Gastroesophageal sphincter (tissue), 4 donors: ENCODE results near the gene AP3S2. TPM values are rescaled to one million over a fixed set of nuclear protein-coding genes. Genes with fewer than 3 reads are reported as not detected.

Source experiments
- ATAC-seq: fragments of 150-250 bp; one replicate; pipeline ENCODE4 v1.9.1; 2016; ENCODE audit warnings: mild to moderate bottlenecking, moderate library complexity
- H3K27ac ChIP-seq, 4 donors: fragments of 200-600 bp; sonication (generic) in 3 of 4; 1 replicate in 3 of 4; 2 replicates in 1 of 4; pipeline ENCODE4 v1.5.1; 2016 to 2019
- H3K27me3 ChIP-seq: fragments of 200-600 bp; sonication (generic); one replicate; pipeline ENCODE4 v1.5.1; 2019
- H3K36me3 ChIP-seq, 2 donors: fragments of 200-600 bp; sonication (generic); one replicate each; pipeline ENCODE4 v1.5.1; 2019; ENCODE audit warnings: control low read depth in 1 of 2
- H3K4me1 ChIP-seq, 3 donors: fragments of 200-600 bp; sonication (generic); 1 replicate in 2 of 3; 2 replicates in 1 of 3; pipeline ENCODE4 v1.5.1; 2016 to 2019; ENCODE audit warnings: control low read depth in 2 of 3
- H3K4me3 ChIP-seq, 2 donors: fragments of 200-600 bp; sonication (generic); one replicate each; pipeline ENCODE4 v1.5.1; 2019; ENCODE audit warnings: mild to moderate bottlenecking in 1 of 2, moderate library complexity in 1 of 2
- H3K9me3 ChIP-seq, 3 donors: fragments of 200-600 bp; sonication (generic); one replicate each; pipeline ENCODE4 v1.5.1; 2017 to 2019; ENCODE audit warnings: control low read depth in 2 of 3
- EP300 ChIP-seq: sonication (generic); formaldehyde crosslinking; IDR thresholded peaks from one replicate; pipeline ENCODE4 v1.6.1; 2017; ENCODE audit warnings: antibody characterized with exemption, mild to moderate bottlenecking
- POLR2A ChIP-seq, 2 donors: fragments of 450-650 bp; IDR thresholded peaks; one replicate each; pipeline ENCODE4 v1.6.1; 2017; ENCODE audit warnings: antibody characterized with exemption in 2 of 2, mild to moderate bottlenecking in 2 of 2, moderate library complexity in 1 of 2
- POLR2AphosphoS5 ChIP-seq: sonication (generic); formaldehyde crosslinking; IDR thresholded peaks from one replicate; pipeline ENCODE4 v1.6.1; 2017; ENCODE audit warnings: antibody characterized with exemption
- WGBS, 2 donors: methylation state at CpG; one replicate each; pipeline ENCODE4 v1.1.5; 2018; ENCODE audit warnings: low coverage in 1 of 2; 5-methylcytosine and 5-hydroxymethylcytosine counted together
- total RNA-seq, 4 donors: library from RNA; depleted of rRNA; stranded (reverse); fragments of >200 nt; gene quantifications; one replicate each; pipeline ENCODE4 v1.1.0, GENCODE V29; 2016
- TF ChIP-seq, protein P1 (sequence below), 4 experiments: fragments of 200-600 bp in 2 of 4; fragments of 450-650 bp in 2 of 4; sonication (generic) in 1 of 4; IDR thresholded peaks; one replicate each; pipeline ENCODE4 v1.5.1; 2017 to 2019; ENCODE audit warnings: antibody characterized with exemption in 4 of 4, mild to moderate bottlenecking in 2 of 4, moderate library complexity in 2 of 4

The AP3S2 gene
- total RNA-seq, 4 donors from 2014 or later, result 38.9 to 60.2 (median 46.2) TPM

DNA sequence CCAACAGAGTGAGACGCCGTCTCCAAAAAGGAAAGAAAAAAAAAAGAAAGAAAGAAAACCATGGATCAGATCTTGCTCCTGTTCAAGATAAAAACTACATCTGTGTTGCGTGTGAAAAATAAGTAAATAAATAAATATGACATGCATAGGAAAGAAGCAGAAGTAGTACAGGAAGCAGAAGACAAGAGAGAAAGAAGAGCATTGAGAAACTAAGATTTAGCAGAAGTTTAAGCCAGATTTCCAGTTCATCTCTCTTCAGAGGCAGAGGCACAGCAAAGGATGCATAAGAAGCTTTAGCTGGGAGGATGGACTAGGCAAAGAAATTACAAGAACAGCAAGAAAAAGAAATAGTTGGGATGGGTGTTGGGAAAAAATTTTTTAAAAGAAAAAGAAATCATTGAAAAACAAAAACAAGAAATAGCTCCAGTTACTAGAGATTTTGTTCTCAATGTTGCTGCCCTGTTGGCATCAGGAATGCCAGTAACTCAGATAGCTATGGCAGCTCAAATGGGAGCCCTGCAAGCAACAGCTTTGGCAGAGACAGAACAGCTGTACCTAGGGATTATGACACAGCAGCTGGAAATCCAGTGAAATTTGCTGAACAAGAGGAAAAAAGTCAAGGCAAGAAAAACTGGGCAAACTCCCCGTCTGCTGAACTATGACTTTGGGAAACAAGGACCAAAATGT is 17.3 kb downstream of the AP3S2 start:
- no peaks in the 10 kb centered on the region for H3K27me3 ChIP-seq
- ATAC-seq, result no peak
- no peaks in the 10 kb centered on the region for H3K9me3 ChIP-seq
- TF ChIP-seq POLR2A (IDR thresholded peaks at IDR 0.05) (no peak), POLR2AphosphoS5 (no peak), EP300 (no peak)
- TF ChIP-seq, protein P1, sequence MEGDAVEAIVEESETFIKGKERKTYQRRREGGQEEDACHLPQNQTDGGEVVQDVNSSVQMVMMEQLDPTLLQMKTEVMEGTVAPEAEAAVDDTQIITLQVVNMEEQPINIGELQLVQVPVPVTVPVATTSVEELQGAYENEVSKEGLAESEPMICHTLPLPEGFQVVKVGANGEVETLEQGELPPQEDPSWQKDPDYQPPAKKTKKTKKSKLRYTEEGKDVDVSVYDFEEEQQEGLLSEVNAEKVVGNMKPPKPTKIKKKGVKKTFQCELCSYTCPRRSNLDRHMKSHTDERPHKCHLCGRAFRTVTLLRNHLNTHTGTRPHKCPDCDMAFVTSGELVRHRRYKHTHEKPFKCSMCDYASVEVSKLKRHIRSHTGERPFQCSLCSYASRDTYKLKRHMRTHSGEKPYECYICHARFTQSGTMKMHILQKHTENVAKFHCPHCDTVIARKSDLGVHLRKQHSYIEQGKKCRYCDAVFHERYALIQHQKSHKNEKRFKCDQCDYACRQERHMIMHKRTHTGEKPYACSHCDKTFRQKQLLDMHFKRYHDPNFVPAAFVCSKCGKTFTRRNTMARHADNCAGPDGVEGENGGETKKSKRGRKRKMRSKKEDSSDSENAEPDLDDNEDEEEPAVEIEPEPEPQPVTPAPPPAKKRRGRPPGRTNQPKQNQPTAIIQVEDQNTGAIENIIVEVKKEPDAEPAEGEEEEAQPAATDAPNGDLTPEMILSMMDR (IDR thresholded peaks at IDR 0.05), result no peak
- peaks cover 4 to 83% of the 10 kb centered on the region in 2 donors for H3K36me3 ChIP-seq
- H3K27ac ChIP-seq, result no peak overlapping the region
- peaks cover 0 to 8% (median 0%) of the 10 kb centered on the region in 3 donors for H3K4me1 ChIP-seq
- H3K4me3 ChIP-seq, result no peak overlapping the region
- WGBS, 2 donors, result 62 to 83% methylated on average over 3 to 4 of the region's 4 CpGs

GRCh38 chr15:89875741-89876140 is 18.1 kb downstream of the AP3S2 start:
- H3K27me3 ChIP-seq, result no peaks in the 10 kb centered on the region
- H3K36me3 ChIP-seq, result peaks cover 4 to 85% of the 10 kb centered on the region in 2 donors
- no peaks in the 10 kb centered on the region for H3K9me3 ChIP-seq
- H3K4me1 ChIP-seq, result peaks cover 0 to 8% (median 0%) of the 10 kb centered on the region in 3 donors
- 83 to 86% methylated on average over 2 to 6 of the region's 6 CpGs for WGBS, 2 donors
- H3K4me3 ChIP-seq, result no peak overlapping the region
- TF ChIP-seq POLR2A (IDR thresholded peaks at IDR 0.05), result no peak
- TF ChIP-seq EP300, result no peak
- TF ChIP-seq, protein P1 (IDR thresholded peaks at IDR 0.05), result no peak
- no peak for TF ChIP-seq POLR2AphosphoS5
- ATAC-seq, result no peak
- H3K27ac ChIP-seq, result no peak overlapping the region

- 24 to 30% methylated on average over 8 to 10 of the region's 10 CpGs for WGBS, 2 donors
- Histone ChIP-seq H3K4me1 (peaks cover 0 to 8% (median 0%) of the 10 kb centered on the region in 3 donors), H3K36me3 (peaks cover 4 to 85% of the 10 kb centered on the region in 2 donors), H3K9me3 (no peaks in the 10 kb centered on the region), H3K27me3 (no peaks in the 10 kb centered on the region), H3K27ac (no peak overlapping the region), H3K4me3 (no peak overlapping the region)
- peak; percentile 86 for ATAC-seq
- TF ChIP-seq, protein P1 (IDR thresholded peaks at IDR 0.05), result peak; percentile 80 to 88 (median 81)
- no peak for TF ChIP-seq POLR2AphosphoS5
Measured at GRCh38 chr15:89874926-89875564, 18.7 kb downstream of the AP3S2 start.

GRCh38 chr15:89870688-89871288 is 23.0 kb downstream of the AP3S2 start:
- H3K27ac ChIP-seq, result no peak overlapping the region
- H3K36me3 ChIP-seq, result peaks cover 0 to 54% of the 10 kb centered on the region in 2 donors
- TF ChIP-seq POLR2AphosphoS5 (no peak), POLR2A (IDR thresholded peaks at IDR 0.05) (no peak), EP300 (no peak)
- TF ChIP-seq, protein P1 (IDR thresholded peaks at IDR 0.05), result no peak
- H3K27me3 ChIP-seq, result no peaks in the 10 kb centered on the region
- ATAC-seq, result no peak
- 83 to 86% methylated on average over 3 to 4 of the region's 4 CpGs for whole genome bisulfite sequencing, 2 donors
- no peak overlapping the region for H3K4me3 ChIP-seq
- H3K4me1 ChIP-seq, result peaks cover 0 to 8% (median 0%) of the 10 kb centered on the region in 3 donors
- H3K9me3 ChIP-seq, result no peaks in the 10 kb centered on the region
